Bone marrow (tissue), 2 donors: ENCODE measurements around the gene DGCR2.
A peak's percentile ranks its signal among the peaks of the same experiment; 100 is the strongest.
"Not testable (repeated sequence)": the region's sequence is repeated elsewhere in the genome, so short reads cannot be mapped to it uniquely, and the experiment has no call there.

ENCODE experiments used
- DNase-seq, 2 donors: peaks; one replicate each; lab custom pipeline; 2025; lab: John Stamatoyannopoulos, UW

Gene DGCR2

GRCh38 chr22:19109198-19110063 is 12.8 kb downstream of the DGCR2 start:
- DNase-seq = peak; percentile 11 to 97

- no peak for DNase-seq
These were observed 13.4 kb downstream of the DGCR2 start for GRCh38 chr22:19108807-19109197.

GRCh38 chr22:19107730-19108074 is 14.5 kb downstream of the DGCR2 start:
- DNase-seq = no peak

- DNase-seq = no peak
These were observed 15.1 kb downstream of the DGCR2 start for GRCh38 chr22:19106886-19107729.

GRCh38 chr22:19105867-19106802 is 16.1 kb downstream of the DGCR2 start:
- DNase-seq = no peak

- DNase-seq = no peak
These were observed 16.8 kb downstream of the DGCR2 start for GRCh38 chr22:19105456-19105855.

- DNase-seq = no peak
These were observed 18.1 kb downstream of the DGCR2 start for GRCh38 chr22:19103880-19104821.

GRCh38 chr22:19098157-19098556 is 24.1 kb downstream of the DGCR2 start:
- no peak for DNase-seq

GRCh38 chr22:19097518-19097917 is 24.7 kb downstream of the DGCR2 start:
- no peak for DNase-seq

- DNase-seq = no peak
These were observed 25.7 kb downstream of the DGCR2 start for GRCh38 chr22:19096555-19096954.

- no peak for DNase-seq
These were observed 27.7 kb downstream of the DGCR2 start for GRCh38 chr22:19094393-19094997.

GRCh38 chr22:19092725-19093124 is 29.5 kb downstream of the DGCR2 start:
- no peak for DNase-seq

- no peak for DNase-seq
These were observed 31.6 kb downstream of the DGCR2 start for GRCh38 chr22:19090586-19091127.

GRCh38 chr22:19090183-19090582 is 32.0 kb downstream of the DGCR2 start:
- DNase-seq = no peak

GRCh38 chr22:19088866-19089595 is 33.2 kb downstream of the DGCR2 start:
- no peak for DNase-seq

GRCh38 chr22:19086896-19087295 is 35.3 kb downstream of the DGCR2 start:
- DNase-seq = no peak

GRCh38 chr22:19086417-19086816 is 35.8 kb downstream of the DGCR2 start:
- no peak for DNase-seq

- DNase-seq = no peak
These were observed 36.9 kb downstream of the DGCR2 start for GRCh38 chr22:19085233-19085718.

- DNase-seq = not testable (repeated sequence)
These were observed 37.6 kb downstream of the DGCR2 start for GRCh38 chr22:19084586-19084985.
